Astrocyte of the cerebellum (primary cell): ENCODE results near the gene EFNB2.

Source experiments
- DNase-seq: peaks from one replicate; pipeline ENCODE4 v3.0.0-alpha.2; 2011; ENCODE audit warnings: low read depth
- H3K4me3 ChIP-seq: 2 replicates; pipeline ENCODE4 v1.5.1; 2011; ENCODE audit warnings: mild to moderate bottlenecking, low read depth, low read length, moderate library complexity
- in situ Hi-C: cut with HindIII; loops from 2 replicates; pipeline ENCODE4 v1.10.0; 2017; ENCODE audit warnings: low sequenced_read_pairs
- TF ChIP-seq, protein P1 (sequence below): IDR thresholded peaks from 2 replicates; pipeline ENCODE4 v1.5.1; 2012; ENCODE audit warnings: low read length, low read depth, moderate library complexity, mild to moderate bottlenecking; ENCODE audit errors: missing control alignments

The EFNB2 gene

DNA sequence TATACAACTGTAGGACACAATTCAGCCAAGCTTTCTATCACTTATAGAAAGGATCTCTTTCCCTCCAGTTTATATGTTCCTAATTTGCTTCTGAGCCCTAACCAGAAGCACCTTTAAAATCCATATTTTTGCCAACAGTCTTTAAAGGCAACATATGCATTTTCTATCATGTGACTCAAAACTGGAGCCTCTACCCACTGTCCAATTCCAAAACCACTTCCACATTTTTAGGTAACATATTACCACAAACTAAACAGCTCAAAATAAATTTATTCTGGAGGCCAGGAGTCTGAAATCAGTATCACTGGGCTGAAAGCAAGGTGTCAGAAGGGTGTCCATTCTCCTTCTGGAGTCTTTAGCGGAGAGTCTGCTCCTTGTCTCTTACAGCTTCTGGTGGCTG, 15.9 kb upstream of the EFNB2 start:
- in situ Hi-C loops, result loop anchor here (10.0 kb wide), 1 partner anchor 573 kb away; no protein-coding TSS in a partner anchor
- TF ChIP-seq, protein P1, sequence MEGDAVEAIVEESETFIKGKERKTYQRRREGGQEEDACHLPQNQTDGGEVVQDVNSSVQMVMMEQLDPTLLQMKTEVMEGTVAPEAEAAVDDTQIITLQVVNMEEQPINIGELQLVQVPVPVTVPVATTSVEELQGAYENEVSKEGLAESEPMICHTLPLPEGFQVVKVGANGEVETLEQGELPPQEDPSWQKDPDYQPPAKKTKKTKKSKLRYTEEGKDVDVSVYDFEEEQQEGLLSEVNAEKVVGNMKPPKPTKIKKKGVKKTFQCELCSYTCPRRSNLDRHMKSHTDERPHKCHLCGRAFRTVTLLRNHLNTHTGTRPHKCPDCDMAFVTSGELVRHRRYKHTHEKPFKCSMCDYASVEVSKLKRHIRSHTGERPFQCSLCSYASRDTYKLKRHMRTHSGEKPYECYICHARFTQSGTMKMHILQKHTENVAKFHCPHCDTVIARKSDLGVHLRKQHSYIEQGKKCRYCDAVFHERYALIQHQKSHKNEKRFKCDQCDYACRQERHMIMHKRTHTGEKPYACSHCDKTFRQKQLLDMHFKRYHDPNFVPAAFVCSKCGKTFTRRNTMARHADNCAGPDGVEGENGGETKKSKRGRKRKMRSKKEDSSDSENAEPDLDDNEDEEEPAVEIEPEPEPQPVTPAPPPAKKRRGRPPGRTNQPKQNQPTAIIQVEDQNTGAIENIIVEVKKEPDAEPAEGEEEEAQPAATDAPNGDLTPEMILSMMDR, result no peak
- no peak for DNase-seq

DNA sequence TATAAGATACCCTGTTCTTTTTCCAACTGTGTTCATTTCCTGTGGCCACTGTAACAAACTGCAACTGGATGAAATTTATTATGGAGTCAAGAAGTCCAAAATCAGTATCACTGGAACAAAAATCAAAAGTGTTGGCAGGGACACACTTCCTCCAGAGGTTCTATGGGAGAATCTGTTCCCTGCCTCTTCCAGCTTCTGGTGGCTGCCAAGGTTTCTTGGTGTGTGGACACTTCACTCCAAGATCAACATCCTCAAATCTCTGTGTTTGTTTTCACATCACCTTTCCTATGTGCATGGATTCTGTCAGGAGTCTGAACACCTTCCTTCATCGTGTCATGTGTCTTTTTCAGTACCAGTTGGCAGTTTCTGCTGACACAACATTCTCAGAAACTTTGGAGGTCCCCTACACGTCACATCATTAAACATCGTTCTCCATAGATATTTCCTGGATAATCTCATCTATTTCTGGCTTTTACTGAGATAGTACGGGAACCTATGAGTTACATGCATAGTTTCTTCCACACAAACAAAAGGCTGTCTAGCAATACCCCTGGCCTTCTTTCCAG, 15.2 kb upstream of the EFNB2 start:
- no peak overlapping the region for H3K4me3 ChIP-seq
- DNase-seq, result no peak
- in situ Hi-C loops, result loop anchor here (10.0 kb wide), 1 partner anchor 574 kb away; no protein-coding TSS in a partner anchor
- TF ChIP-seq, protein P1, result no peak

More for the DNA sequence above, 15.9 kb upstream of the EFNB2 start:
- H3K4me3 ChIP-seq, result no peak overlapping the region

DNA sequence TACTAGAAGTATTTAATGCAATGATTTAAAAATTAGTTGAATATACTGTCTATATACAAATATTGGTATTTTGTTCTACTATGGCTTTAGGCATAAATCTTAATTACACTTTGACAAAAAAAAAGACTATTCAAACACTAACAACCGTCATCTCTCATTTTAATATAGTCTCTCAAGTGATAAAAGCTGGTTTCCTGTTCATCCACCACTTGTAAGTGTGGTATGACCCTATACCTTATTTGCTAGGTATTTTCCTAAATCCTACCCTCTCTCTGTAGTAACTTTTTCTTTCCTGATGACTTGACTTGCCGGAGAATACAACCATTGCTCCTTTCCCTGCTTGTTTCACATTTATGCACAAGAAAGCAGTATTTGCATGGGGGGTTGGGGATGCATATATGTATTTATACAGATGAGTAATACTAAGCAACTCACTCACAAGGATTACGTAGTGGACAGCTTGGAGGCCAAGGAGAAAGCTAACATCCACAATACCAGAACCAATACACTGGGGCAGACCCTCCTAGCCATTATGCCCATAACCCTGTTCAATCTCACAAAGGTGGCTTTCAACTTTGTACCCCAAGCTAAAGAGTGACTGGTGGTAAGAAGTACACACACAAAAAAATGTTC, 12.7 kb upstream of the EFNB2 start:
- no peak for DNase-seq
- H3K4me3 ChIP-seq, result no peak overlapping the region
- TF ChIP-seq, protein P1, result no peak
- in situ Hi-C loops, result no loop called here

DNA sequence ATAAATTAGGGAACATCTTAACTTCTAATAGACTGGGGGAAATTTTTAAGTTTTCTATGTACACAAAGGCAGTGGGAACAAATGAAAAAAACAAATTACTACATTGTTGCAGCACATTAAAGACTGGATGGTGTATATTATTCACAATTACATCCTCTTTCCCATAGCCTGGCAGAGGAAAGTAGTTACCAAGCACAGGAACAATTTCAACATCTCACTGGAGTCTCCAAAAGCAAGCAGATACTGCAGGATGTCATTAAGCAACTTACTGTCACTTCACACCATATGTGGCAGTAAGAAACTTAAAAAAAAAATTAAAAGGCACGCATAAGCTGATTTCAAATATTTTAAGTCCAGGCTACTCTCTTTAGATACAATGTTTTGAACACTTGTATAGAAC, 6.4 kb upstream of the EFNB2 start:
- in situ Hi-C loops, result no loop called here
- no peak for DNase-seq
- no peak overlapping the region for H3K4me3 ChIP-seq
- TF ChIP-seq, protein P1, result no peak

DNA sequence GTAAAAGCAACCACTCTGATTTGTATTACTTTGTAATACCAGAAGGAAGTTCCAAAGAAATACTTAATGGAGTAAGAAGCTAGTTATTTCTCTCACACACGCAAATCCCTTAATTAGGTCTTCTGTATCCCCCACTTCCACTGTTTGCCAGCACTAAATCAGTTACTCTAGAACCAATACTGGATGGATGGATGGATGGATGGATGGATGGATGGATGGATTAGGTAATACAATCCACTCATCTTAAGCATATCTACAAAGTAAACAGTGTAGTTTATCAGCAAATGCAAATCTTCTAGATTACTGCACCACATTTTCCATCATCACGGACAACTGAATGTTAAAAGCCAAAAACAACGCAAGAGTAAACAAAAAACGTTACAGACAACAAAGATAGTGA, 5.2 kb upstream of the EFNB2 start:
- TF ChIP-seq, protein P1, result no peak
- in situ Hi-C loops, result no loop called here
- H3K4me3 ChIP-seq, result no peak overlapping the region

DNA sequence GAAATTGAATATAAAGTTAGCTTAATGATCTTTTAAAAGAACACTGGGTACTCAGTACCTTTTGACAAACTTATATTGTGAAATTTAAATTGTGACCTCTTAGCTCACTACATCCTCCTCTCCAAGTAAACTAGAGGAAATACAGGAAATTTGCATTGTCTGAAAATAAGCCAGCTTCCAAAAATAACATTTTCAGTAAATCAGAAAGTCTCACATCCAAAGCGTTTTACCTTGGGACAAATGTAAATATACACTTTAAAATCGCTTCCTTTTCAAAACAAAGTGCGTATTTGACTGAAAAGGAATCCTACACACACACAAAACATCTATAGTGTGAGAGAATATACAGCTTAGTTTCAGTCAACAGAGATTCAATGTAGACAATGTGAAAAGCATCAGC, 2.1 kb upstream of the EFNB2 start:
- in situ Hi-C loops, result loop anchor here (10.0 kb wide), 1 partner anchor 1773 kb away; no protein-coding TSS in a partner anchor
- H3K4me3 ChIP-seq, result no peak overlapping the region
- TF ChIP-seq, protein P1, result no peak
- DNase-seq, result no peak

More for the DNA sequence above, 5.2 kb upstream of the EFNB2 start:
- DNase-seq, result no peak
